Sigmoid colon (tissue), 7 donors: Measurements from ENCODE around the gene PCYT2. TPM values are rescaled to one million over a fixed set of nuclear protein-coding genes. Genes with fewer than 3 reads are reported as not detected.
A peak's percentile ranks its signal among the peaks of the same experiment; 100 is the strongest.

ENCODE experiments used
- DNase-seq: peaks from one replicate; pipeline ENCODE4 v3.0.0-alpha.2; 2019
- H3K27ac ChIP-seq, 4 donors: fragments of 200-600 bp; sonication (generic); one replicate each; pipeline ENCODE4 v1.5.1; 2016 to 2019; ENCODE audit warnings: mild to moderate bottlenecking in 1 of 4
- H3K27me3 ChIP-seq, 3 donors: fragments of 200-600 bp; sonication (generic); one replicate each; pipeline ENCODE4 v1.5.1; 2019; ENCODE audit warnings: mild to moderate bottlenecking in 1 of 3
- H3K36me3 ChIP-seq, 4 donors: fragments of 200-600 bp; sonication (generic); one replicate each; pipeline ENCODE4 v1.5.1; 2016 to 2019
- H3K4me1 ChIP-seq, 4 donors: fragments of 200-600 bp; sonication (generic); one replicate each; pipeline ENCODE4 v1.5.1; 2017 to 2019
- H3K4me3 ChIP-seq, 4 donors: fragments of 200-600 bp; sonication (generic); one replicate each; pipeline ENCODE4 v1.5.1; 2017 to 2019; ENCODE audit warnings: mild to moderate bottlenecking in 2 of 4, moderate library complexity in 1 of 4
- H3K9me3 ChIP-seq, 4 donors: fragments of 200-600 bp in 3 of 4; sonication (generic) in 3 of 4; one replicate each; pipeline versions ENCODE4 v1.5.1 to v1.6.1; 2013 to 2019
- EP300 ChIP-seq, 4 donors: sonication (generic); formaldehyde crosslinking; IDR thresholded peaks; one replicate each; pipeline ENCODE4 v1.6.1; 2017; ENCODE audit warnings: antibody characterized with exemption in 4 of 4
- POLR2A ChIP-seq, 2 donors: fragments of 450-650 bp; IDR thresholded peaks; one replicate each; pipeline ENCODE4 v1.6.1; 2016; ENCODE audit warnings: antibody characterized with exemption in 2 of 2, mild to moderate bottlenecking in 2 of 2, moderate library complexity in 2 of 2
- POLR2AphosphoS5 ChIP-seq, 4 donors: sonication (generic); formaldehyde crosslinking; IDR thresholded peaks; one replicate each; pipeline ENCODE4 v1.6.1; 2017; ENCODE audit warnings: antibody characterized with exemption in 4 of 4
- WGBS, 2 donors: extraction: QIAGEN DNeasy Blood & Tissue Kit; methylation state at CpG; one replicate each; pipeline ENCODE4 v1.1.7; 2013; 5-methylcytosine and 5-hydroxymethylcytosine counted together
- intact Hi-C: fragments of 100-400 bp; cut with DNase I; formaldehyde crosslinking; loops from one replicate; pipeline ENCODE4 v1.15.1; 2023
- polyA plus RNA-seq, 3 donors: library from polyadenylated mRNA; stranded (reverse); fragments of 200-250 nt; gene quantifications; one replicate each; pipeline ENCODE4 v1.2.3, GENCODE V29; 2013
- total RNA-seq, 4 donors: library from RNA; depleted of rRNA; stranded (reverse); fragments of >200 nt; gene quantifications; one replicate each; pipeline ENCODE4 v1.1.0, GENCODE V29; 2016
- TF ChIP-seq, protein P1 (sequence below), 4 experiments: fragments of 450-650 bp in 3 of 4; fragments of 200-600 bp in 1 of 4; IDR thresholded peaks; one replicate each; pipeline ENCODE4 v1.5.1; 2016 to 2019; ENCODE audit warnings: antibody characterized with exemption in 4 of 4, mild to moderate bottlenecking in 3 of 4, moderate library complexity in 2 of 4
- donor health status: healthy with polysubstance abuse.
- donor health status: Bipolar disorder and iron deficiency.
- donor health status: healthy.

PCYT2 gene
- total RNA-seq: 10 to 100 TPM; 11.4 to 24.6 (median 19.3) TPM
- polyA plus RNA-seq: 10 to 100 TPM; 21.6 to 86.4 (median 40.7) TPM

DNA sequence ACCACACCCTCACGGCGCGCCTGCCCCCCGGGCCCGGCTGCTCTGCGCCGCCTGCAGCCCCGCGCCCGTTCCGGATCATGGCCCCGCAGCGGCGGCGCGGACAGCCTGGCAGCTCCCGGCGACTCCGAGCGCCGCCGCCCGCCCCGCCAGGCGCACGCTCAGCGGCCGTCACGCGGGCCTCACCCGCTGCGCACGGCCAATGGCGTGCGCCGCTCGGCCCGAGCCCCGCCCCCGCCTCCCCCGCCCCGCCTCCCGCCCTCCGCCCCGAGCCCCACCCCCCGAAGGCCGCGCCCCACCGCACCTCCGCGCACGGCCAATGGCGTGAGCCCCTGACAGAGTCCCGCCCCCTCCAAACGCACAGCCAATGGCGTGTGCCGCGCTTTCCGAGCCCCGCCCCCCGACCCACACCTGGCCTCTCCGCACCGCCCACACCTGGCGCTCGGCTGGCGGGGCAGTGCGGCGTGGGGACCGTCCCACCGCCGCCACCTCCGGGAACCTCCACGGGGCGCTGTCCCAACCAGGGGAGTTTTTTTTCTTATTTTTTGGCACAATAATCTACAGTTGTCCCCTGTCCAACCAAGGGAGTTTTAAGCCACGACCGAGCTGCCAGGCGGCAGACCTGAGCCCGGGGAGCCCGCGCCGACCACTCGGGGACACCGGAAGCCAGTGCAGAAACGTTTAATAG, at the start of gene PCYT2:
TSS of gene PCYT2 (minus strand) at position 123 of the 685 bp plus-strand sequence. CDS start at position 79, 44 bp downstream.
- Histone ChIP-seq H3K4me3 (peak within 1 kb of the TSS; percentile 58 to 77 (median 63)), H3K27ac (peak within 1 kb of the TSS; percentile 56 to 78 (median 74)), H3K9me3 (no peaks in the 10 kb centered on the region), H3K4me1 (peaks cover 0 to 22% (median 17%) of the 10 kb centered on the region in 4 donors), H3K27me3 (no peaks in the 10 kb centered on the region), H3K36me3 (peaks cover 13 to 46% (median 26%) of the 10 kb centered on the region in 4 donors)
- 5 to 8% methylated on average over 84 of the region's 84 CpGs for WGBS, 2 donors
- intact Hi-C loops: no loop called here
- DNase-seq: peak; percentile 96
- peak in 1 of 4 donors; percentile 4 for TF ChIP-seq POLR2AphosphoS5 (IDR thresholded peaks at IDR 0.05)
- no peak for TF ChIP-seq POLR2A (IDR thresholded peaks at IDR 0.05)

DNA sequence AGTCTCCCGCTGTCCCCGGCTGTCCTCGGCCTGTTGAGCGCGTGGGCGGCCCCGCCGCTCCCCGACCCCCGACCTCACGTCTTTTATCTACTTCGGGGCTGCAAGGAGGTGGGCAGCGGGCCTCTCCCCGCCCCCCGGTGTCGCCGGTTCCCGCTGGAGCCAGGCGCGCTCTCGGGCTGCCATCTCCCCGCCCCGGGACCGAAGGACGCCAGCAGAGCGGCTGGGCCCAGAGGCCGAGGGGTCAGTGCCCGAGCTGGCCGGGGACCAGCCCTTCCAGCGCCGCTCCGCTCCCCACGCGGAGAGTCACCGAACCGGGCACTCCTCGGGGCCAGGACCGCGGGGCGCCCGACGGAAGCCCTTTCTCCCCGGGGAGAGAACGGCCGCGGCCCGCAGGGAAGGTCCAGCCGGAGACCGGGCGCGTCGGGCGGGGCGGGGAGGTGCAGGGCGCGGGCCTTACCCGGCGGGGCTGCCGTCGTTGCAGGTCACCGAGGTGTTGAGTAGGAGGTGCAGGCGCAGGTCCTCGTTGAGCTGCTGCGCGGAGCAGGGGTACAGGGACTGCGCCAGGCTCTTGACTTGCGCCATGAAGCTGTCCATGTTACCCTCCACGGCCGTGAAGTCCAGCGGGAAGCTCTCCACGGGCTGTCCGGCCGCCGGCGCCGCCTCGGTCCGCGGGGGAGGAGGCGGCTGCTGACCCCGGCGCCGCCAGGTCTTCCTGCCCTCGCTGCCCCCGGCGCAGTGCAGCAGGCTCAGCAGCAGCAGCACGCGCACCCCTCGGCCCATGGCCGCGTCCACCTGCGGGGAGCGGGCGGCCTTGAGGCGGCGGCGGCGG, 49.1 kb upstream of the PCYT2 start:
- intact Hi-C loops: no loop called here
- DNase-seq: peak; percentile 51
- Histone ChIP-seq H3K4me1 (peaks cover 0 to 28% (median 23%) of the 10 kb centered on the region in 4 donors), H3K27ac (no peak overlapping the region), H3K9me3 (no peaks in the 10 kb centered on the region), H3K4me3 (peak overlapping the region in 3 of 4 donors; percentile 22 to 50 (median 44)), H3K36me3 (no peaks in the 10 kb centered on the region), H3K27me3 (peaks cover 38 to 82% (median 63%) of the 10 kb centered on the region in 3 donors)
- 2 to 4% methylated on average over 98 of the region's 98 CpGs for WGBS, 2 donors
- TF ChIP-seq, protein P1, sequence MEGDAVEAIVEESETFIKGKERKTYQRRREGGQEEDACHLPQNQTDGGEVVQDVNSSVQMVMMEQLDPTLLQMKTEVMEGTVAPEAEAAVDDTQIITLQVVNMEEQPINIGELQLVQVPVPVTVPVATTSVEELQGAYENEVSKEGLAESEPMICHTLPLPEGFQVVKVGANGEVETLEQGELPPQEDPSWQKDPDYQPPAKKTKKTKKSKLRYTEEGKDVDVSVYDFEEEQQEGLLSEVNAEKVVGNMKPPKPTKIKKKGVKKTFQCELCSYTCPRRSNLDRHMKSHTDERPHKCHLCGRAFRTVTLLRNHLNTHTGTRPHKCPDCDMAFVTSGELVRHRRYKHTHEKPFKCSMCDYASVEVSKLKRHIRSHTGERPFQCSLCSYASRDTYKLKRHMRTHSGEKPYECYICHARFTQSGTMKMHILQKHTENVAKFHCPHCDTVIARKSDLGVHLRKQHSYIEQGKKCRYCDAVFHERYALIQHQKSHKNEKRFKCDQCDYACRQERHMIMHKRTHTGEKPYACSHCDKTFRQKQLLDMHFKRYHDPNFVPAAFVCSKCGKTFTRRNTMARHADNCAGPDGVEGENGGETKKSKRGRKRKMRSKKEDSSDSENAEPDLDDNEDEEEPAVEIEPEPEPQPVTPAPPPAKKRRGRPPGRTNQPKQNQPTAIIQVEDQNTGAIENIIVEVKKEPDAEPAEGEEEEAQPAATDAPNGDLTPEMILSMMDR (IDR thresholded peaks at IDR 0.05): no peak
- TF ChIP-seq POLR2AphosphoS5 (IDR thresholded peaks at IDR 0.05) (no peak), EP300 (IDR thresholded peaks at IDR 0.05) (no peak), POLR2A (IDR thresholded peaks at IDR 0.05) (no peak)

DNA sequence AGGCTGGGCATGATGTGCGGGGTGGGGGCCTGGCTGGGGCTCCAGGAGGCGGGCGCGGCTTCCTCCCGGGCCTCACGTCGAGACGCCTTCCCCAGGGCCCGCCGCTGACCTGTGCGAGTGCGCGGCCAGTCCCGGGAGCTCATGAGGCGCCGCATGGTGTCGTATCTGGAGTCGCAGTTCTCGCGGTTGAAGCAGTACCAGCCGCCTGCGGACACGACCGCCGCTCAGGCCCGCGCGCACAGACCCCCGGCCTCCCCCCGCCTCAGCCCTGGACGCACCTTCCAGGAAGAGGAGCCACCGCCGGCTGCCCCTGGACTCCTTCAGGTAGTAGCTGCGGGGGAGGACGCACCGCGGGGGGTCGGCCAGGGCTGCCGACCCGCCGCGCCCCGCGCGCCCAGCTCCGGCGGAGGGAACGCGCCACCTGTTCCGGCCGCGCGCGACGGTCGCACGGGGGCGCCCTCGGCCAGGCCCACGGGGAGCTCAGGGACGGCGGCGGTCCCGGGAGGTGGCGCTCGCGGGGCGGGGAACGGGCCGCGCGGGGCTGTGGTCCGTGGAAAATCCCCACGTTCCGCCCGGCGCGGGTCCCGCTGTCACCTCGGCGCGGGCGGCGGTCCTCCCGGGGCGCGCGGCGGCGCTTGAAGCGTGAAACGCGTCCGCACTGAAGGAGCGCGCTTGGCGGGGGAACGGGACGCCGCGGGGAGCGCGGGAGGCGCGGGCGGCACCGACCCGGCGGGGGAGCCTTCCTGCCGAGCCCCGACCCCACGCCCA, 48.3 kb upstream of the PCYT2 start:
- intact Hi-C loops: loop anchor here (1.0 to 2.0 kb wide), 2 partner anchors 62 to 195 kb away; no protein-coding TSS in a partner anchor
- 1% methylated on average over 112 of the region's 112 CpGs for WGBS, 2 donors
- H3K36me3 ChIP-seq: no peaks in the 10 kb centered on the region
- peaks cover 38 to 83% (median 63%) of the 10 kb centered on the region in 3 donors for H3K27me3 ChIP-seq
- peaks cover 0 to 28% (median 23%) of the 10 kb centered on the region in 4 donors for H3K4me1 ChIP-seq
- TF ChIP-seq, protein P1 (IDR thresholded peaks at IDR 0.05): peak in 1 of 4 experiments; percentile 78
- no peak for TF ChIP-seq POLR2AphosphoS5 (IDR thresholded peaks at IDR 0.05)
- peak; percentile 84 for DNase-seq
- no peak overlapping the region for H3K27ac ChIP-seq
- H3K9me3 ChIP-seq: no peaks in the 10 kb centered on the region
- H3K4me3 ChIP-seq: peak overlapping the region in 3 of 4 donors; percentile 22 to 50 (median 44)

DNA sequence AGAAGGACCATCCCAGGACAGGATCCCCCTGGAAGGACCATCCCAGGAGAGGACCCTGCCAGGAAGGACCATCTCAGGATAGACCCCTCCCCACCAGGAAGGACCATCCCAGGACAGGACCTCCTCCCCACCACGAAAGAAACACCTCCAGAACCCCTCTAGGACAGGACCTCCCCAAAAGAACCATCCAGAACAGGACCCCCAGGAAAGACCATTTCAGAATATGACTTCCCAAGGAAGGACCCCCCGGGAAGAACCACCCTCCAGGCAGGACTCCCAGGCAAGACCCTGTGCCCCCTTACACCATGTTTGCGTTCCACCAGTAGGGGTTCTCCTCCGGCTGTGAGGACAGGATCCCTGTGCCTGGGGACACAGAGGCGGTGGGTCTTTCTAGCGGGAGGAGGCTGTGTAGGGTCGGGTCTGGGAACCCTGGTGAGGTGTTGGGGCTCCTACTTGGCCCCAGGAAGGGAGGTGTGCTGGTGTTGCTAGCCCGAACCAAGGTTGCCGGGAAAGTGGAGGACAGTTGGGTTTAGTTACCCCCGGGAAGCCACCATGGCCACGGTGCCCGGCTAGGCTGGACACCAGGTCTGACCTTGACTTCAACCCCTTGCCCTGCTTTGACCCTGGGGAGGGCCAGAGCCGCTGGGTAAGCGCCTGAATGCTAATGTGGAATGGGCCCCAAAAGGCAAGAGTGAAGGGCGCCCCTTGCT, 47.6 kb upstream of the PCYT2 start:
- Histone ChIP-seq H3K27me3 (peaks cover 38 to 87% (median 63%) of the 10 kb centered on the region in 3 donors), H3K4me3 (peak overlapping the region in 1 of 4 donors; percentile 50), H3K36me3 (no peaks in the 10 kb centered on the region), H3K9me3 (no peaks in the 10 kb centered on the region), H3K27ac (no peak overlapping the region), H3K4me1 (peaks cover 0 to 28% (median 23%) of the 10 kb centered on the region in 4 donors)
- intact Hi-C loops: loop anchor here (1.0 to 2.0 kb wide), 2 partner anchors 63 to 196 kb away; no protein-coding TSS in a partner anchor
- TF ChIP-seq POLR2A (IDR thresholded peaks at IDR 0.05) (no peak), EP300 (IDR thresholded peaks at IDR 0.05) (no peak), POLR2AphosphoS5 (IDR thresholded peaks at IDR 0.05) (no peak)
- DNase-seq: no peak
- WGBS, 2 donors: 49 to 67% methylated on average over 15 of the region's 15 CpGs
